ENCODE data around the gene CCDC188.

The CCDC188 gene

GRCh38 chr22:20127869-20128618 is 22.8 kb downstream of the CCDC188 start:
- in situ Hi-C loops (cut with MboI; ENCODE audit: low pct_unique_long_range_greater_than_20kb, low sequenced_read_pairs), result no loop called here
- DNase-seq, result no peak

GRCh38 chr22:20127318-20127868 is 23.5 kb downstream of the CCDC188 start:
- in situ Hi-C loops (cut with MboI; ENCODE audit: low pct_unique_long_range_greater_than_20kb, low sequenced_read_pairs), result no loop called here
- DNase-seq, result no peak

GRCh38 chr22:20126284-20127029 is 24.4 kb downstream of the CCDC188 start:
- in situ Hi-C loops (cut with MboI; ENCODE audit: low pct_unique_long_range_greater_than_20kb, low sequenced_read_pairs), result no loop called here
- no peak for DNase-seq

- DNase-seq, result no peak
- in situ Hi-C loops (cut with MboI; ENCODE audit: low pct_unique_long_range_greater_than_20kb, low sequenced_read_pairs), result no loop called here
These were observed 25.4 kb downstream of the CCDC188 start for GRCh38 chr22:20125201-20126174.

GRCh38 chr22:20124083-20124787 is 26.6 kb downstream of the CCDC188 start:
- no peak for DNase-seq
- in situ Hi-C loops (cut with MboI; ENCODE audit: low pct_unique_long_range_greater_than_20kb, low sequenced_read_pairs), result no loop called here

GRCh38 chr22:20123366-20124082 is 27.3 kb downstream of the CCDC188 start:
- no peak for DNase-seq
- in situ Hi-C loops (cut with MboI; ENCODE audit: low pct_unique_long_range_greater_than_20kb, low sequenced_read_pairs), result no loop called here

- in situ Hi-C loops (cut with MboI; ENCODE audit: low pct_unique_long_range_greater_than_20kb, low sequenced_read_pairs), result no loop called here
- no peak for DNase-seq
These were observed 28.9 kb downstream of the CCDC188 start for GRCh38 chr22:20121856-20122415.

GRCh38 chr22:20118300-20119020 is 32.4 kb downstream of the CCDC188 start:
- no peak for DNase-seq
- in situ Hi-C loops (cut with MboI; ENCODE audit: low pct_unique_long_range_greater_than_20kb, low sequenced_read_pairs), result no loop called here

GRCh38 chr22:20117633-20118299 is 33.1 kb downstream of the CCDC188 start:
- DNase-seq, result no peak
- in situ Hi-C loops (cut with MboI; ENCODE audit: low pct_unique_long_range_greater_than_20kb, low sequenced_read_pairs), result no loop called here

GRCh38 chr22:20116951-20117632 is 33.8 kb downstream of the CCDC188 start, which contains the start of gene TRMT2A:
TRMT2A (minus strand) TSS chr22:20117226; CDS start chr22:20116906, 320 bp downstream.
- DNase-seq, result peak; percentile 99
- in situ Hi-C loops (cut with MboI; ENCODE audit: low pct_unique_long_range_greater_than_20kb, low sequenced_read_pairs), result no loop called here

GRCh38 chr22:20116376-20116950 is 34.4 kb downstream of the CCDC188 start:
- in situ Hi-C loops (cut with MboI; ENCODE audit: low pct_unique_long_range_greater_than_20kb, low sequenced_read_pairs), result no loop called here
- DNase-seq, result no peak

GRCh38 chr22:20115691-20116375 is 35.0 kb downstream of the CCDC188 start, which contains the start of gene RANBP1:
RANBP1 (plus strand) TSS chr22:20116104; CDS start chr22:20116185, 81 bp downstream.
- in situ Hi-C loops (cut with MboI; ENCODE audit: low pct_unique_long_range_greater_than_20kb, low sequenced_read_pairs), result no loop called here

GRCh38 chr22:20114506-20115475 is 36.1 kb downstream of the CCDC188 start:
- no peak for DNase-seq
- in situ Hi-C loops (cut with MboI; ENCODE audit: low pct_unique_long_range_greater_than_20kb, low sequenced_read_pairs), result no loop called here

More at GRCh38 chr22:20115691-20116375, 35.0 kb downstream of the CCDC188 start, which contains the start of gene RANBP1:
- no peak for DNase-seq
